AG04449 (cell line): ENCODE results near the gene MPL.

Source experiments
- CTCF ChIA-PET: fragments of 350-600 bp; formaldehyde crosslinking; extraction: SDS; loops from one replicate; lab custom pipeline; 2021; ENCODE audit warnings: antibody characterized with exemption; lab: Yijun Ruan, JAX
- POLR2A ChIA-PET: fragments of 400-600, 350-600 bp; formaldehyde crosslinking; extraction: SDS; loops from one replicate; lab custom pipeline; 2020; ENCODE audit warnings: antibody characterized with exemption, inconsistent platforms; lab: Yijun Ruan, JAX
- DNase-seq: peaks from one replicate; pipeline ENCODE4 v3.0.0-alpha.2; 2010; ENCODE audit warnings: low read depth, low spot score
- H3K4me3 ChIP-seq: 2 replicates; pipeline ENCODE4 v1.5.1; 2011; ENCODE audit warnings: low read depth, mild to moderate bottlenecking, control low read depth, low read length
- CTCF ChIP-seq: IDR thresholded peaks from one replicate; pipeline ENCODE4 v1.5.1; 2011; ENCODE audit warnings: mild to moderate bottlenecking, moderate library complexity, low read length, control low read depth, inconsistent platforms; ENCODE audit not compliant: insufficient read depth; ENCODE audit errors: missing control alignments

The MPL gene

GRCh38 chr1:43308635-43309404, 28.8 kb upstream of the MPL start:
- POLR2A ChIA-PET = no interaction called here
- CTCF ChIA-PET = no interaction called here
- no peak overlapping the region for H3K4me3 ChIP-seq
- no peak for DNase-seq
- TF ChIP-seq CTCF = no peak

GRCh38 chr1:43309405-43310025, 28.1 kb upstream of the MPL start:
- CTCF ChIA-PET = no interaction called here
- no peak overlapping the region for H3K4me3 ChIP-seq
- no peak for TF ChIP-seq CTCF
- POLR2A ChIA-PET = interaction anchor here (0.5 kb wide), 1 partner anchor 48 kb away, joined by 3 read pairs; no protein-coding TSS in a partner anchor
- no peak for DNase-seq

- POLR2A ChIA-PET = no interaction called here
- CTCF ChIA-PET = no interaction called here
- no peak for TF ChIP-seq CTCF
- H3K4me3 ChIP-seq = no peak overlapping the region
- no peak for DNase-seq
These were observed 26.1 kb upstream of the MPL start for GRCh38 chr1:43311521-43311920.

- no peak for TF ChIP-seq CTCF
- no peak overlapping the region for H3K4me3 ChIP-seq
- CTCF ChIA-PET = no interaction called here
- POLR2A ChIA-PET = no interaction called here
- DNase-seq = no peak
These were observed 25.4 kb upstream of the MPL start for GRCh38 chr1:43312212-43312623.

GRCh38 chr1:43312663-43313515, 24.7 kb upstream of the MPL start:
- no peak for TF ChIP-seq CTCF
- no peak for DNase-seq
- POLR2A ChIA-PET = interaction anchor here (0.7 kb wide), 1 partner anchor 17 kb away, joined by 3 read pairs; no protein-coding TSS in a partner anchor
- H3K4me3 ChIP-seq = no peak overlapping the region
- CTCF ChIA-PET = no interaction called here

GRCh38 chr1:43313771-43314170, 23.8 kb upstream of the MPL start:
- POLR2A ChIA-PET = no interaction called here
- DNase-seq = no peak
- TF ChIP-seq CTCF = no peak
- no peak overlapping the region for H3K4me3 ChIP-seq
- CTCF ChIA-PET = no interaction called here
